ENCODE data around the gene SECISBP2.

DNA sequence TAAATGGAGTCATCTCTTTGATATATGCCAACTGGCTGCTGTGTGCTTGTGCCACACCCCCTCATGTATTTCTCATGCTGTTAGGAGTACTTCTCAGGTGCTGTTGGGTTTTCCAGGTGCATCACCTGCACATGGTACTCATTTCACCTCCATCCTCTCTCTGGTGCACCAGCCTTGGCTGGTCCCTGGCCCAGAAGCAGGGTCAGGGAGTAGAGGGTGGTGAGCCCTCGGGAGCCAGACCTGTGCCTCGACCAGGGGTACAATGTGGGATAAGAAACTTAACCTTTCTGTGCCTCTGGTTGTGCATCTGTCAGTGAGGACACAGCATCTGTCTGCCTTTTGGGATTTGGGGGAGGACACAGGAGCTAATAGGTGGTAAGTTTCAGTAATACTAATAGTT is 38.5 kb downstream of the SECISBP2 start:
- TF ChIP-seq EZH2 (IDR thresholded peaks at IDR 0.05; ENCODE audit: borderline replicate concordance, insufficient read depth, low read depth, low read length, poor library complexity, severe bottlenecking), result no peak
- no peak for TF ChIP-seq CTCF (IDR thresholded peaks at IDR 0.05)
